Measurements from ENCODE around the gene ADRA1B. TPM values are rescaled to one million over a fixed set of nuclear protein-coding genes. Genes with fewer than 3 reads are reported as not detected.

Gene ADRA1B
- polyA plus RNA-seq, 3 donors, result not detected

- Mint-ChIP-seq H3K36me3 (peaks cover 0 to 6% of the 10 kb centered on the region in 2 donors), H3K4me3 (peak overlapping the region; percentile 59 to 90), H3K4me1 (peaks cover 9% of the 10 kb centered on the region), H3K27ac (peak overlapping the region in 1 of 7 donors; percentile 77), H3K9me3 (peaks cover 0 to 12% (median 7%) of the 10 kb centered on the region in 7 donors), H3K27me3 (ENCODE audit: low read depth in 3 of 3) (peaks cover 56 to 68% (median 59%) of the 10 kb centered on the region in 3 donors)
- Histone ChIP-seq H3K9me3 (replicated peaks in 1 of 2; ENCODE audit: control insufficient read depth in 1 of 2, insufficient read depth in 1 of 2, low read length in 2 of 2) (peaks cover 0 to 14% of the 10 kb centered on the region in 2 donors), H2AFZ (ENCODE audit: insufficient read depth, low read depth, low read length, poor library complexity, severe bottlenecking) (no peak overlapping the region), H3K4me1 (ENCODE audit: control insufficient read depth in 1 of 2, insufficient read depth in 2 of 2, low read length in 2 of 2) (peaks cover 5% of the 10 kb centered on the region in 2 donors), H3K4me3 (replicated peaks in 1 of 3; ENCODE audit: low read depth in 2 of 3, low read length in 3 of 3) (no peak overlapping the region), H3K9ac (ENCODE audit: insufficient read depth, low read length, poor library complexity, severe bottlenecking) (no peak overlapping the region), H3K4me2 (replicated peaks; ENCODE audit: extremely low read depth, low read length, poor library complexity, severe bottlenecking) (peak overlapping the region; percentile 24), H3K36me3 (replicated peaks in 1 of 2; ENCODE audit: control insufficient read depth in 1 of 2, insufficient read depth in 2 of 2, low read length in 2 of 2) (no peaks in the 10 kb centered on the region), H3K27me3 (ENCODE audit: control insufficient read depth in 2 of 2, insufficient read depth in 2 of 2, low read length in 2 of 2) (peaks cover 57 to 69% of the 10 kb centered on the region in 2 donors), H3K27ac (ENCODE audit: low read depth in 1 of 2, low read length in 2 of 2) (no peak overlapping the region), H4K20me1 (ENCODE audit: insufficient read depth, low read length) (no peaks in the 10 kb centered on the region), H3K79me2 (ENCODE audit: insufficient read depth, low read length) (no peaks in the 10 kb centered on the region)
- no peak for TF ChIP-seq CTCF (IDR thresholded peaks at IDR 0.05)
- DNase-seq, result peak in 1 of 3 donors; percentile 28
- WGBS (ENCODE audit: insufficient coverage), result 17% methylated on average over 43 of the region's 50 CpGs
- intact Hi-C loops (cut with micrococcal nuclease), result no loop called here
These were observed 56.5 kb downstream of the ADRA1B start for GRCh38 chr5:159972538-159973362.

- no peak overlapping the region for H3K27ac Mint-ChIP-seq
- Histone ChIP-seq H3K27me3 (ENCODE audit: control insufficient read depth in 2 of 2, insufficient read depth in 2 of 2, low read length in 2 of 2) (peaks cover 43 to 61% of the 10 kb centered on the region in 2 donors), H2AFZ (ENCODE audit: insufficient read depth, low read depth, low read length, poor library complexity, severe bottlenecking) (no peak overlapping the region), H3K4me3 (replicated peaks in 1 of 3; ENCODE audit: low read depth in 2 of 3, low read length in 3 of 3) (no peak overlapping the region), H3K27ac (ENCODE audit: low read depth in 1 of 2, low read length in 2 of 2) (no peak overlapping the region), H3K9me3 (replicated peaks in 1 of 2; ENCODE audit: control insufficient read depth in 1 of 2, insufficient read depth in 1 of 2, low read length in 2 of 2) (peaks cover 0 to 14% of the 10 kb centered on the region in 2 donors), H4K20me1 (ENCODE audit: insufficient read depth, low read length) (no peaks in the 10 kb centered on the region), H3K9ac (ENCODE audit: insufficient read depth, low read length, poor library complexity, severe bottlenecking) (no peak overlapping the region), H3K36me3 (replicated peaks in 1 of 2; ENCODE audit: control insufficient read depth in 1 of 2, insufficient read depth in 2 of 2, low read length in 2 of 2) (no peaks in the 10 kb centered on the region), H3K4me1 (ENCODE audit: control insufficient read depth in 1 of 2, insufficient read depth in 2 of 2, low read length in 2 of 2) (peaks cover 5% of the 10 kb centered on the region in 2 donors), H3K79me2 (ENCODE audit: insufficient read depth, low read length) (no peaks in the 10 kb centered on the region), H3K4me2 (replicated peaks; ENCODE audit: extremely low read depth, low read length, poor library complexity, severe bottlenecking) (no peak overlapping the region)
- DNase-seq, result no peak
- H3K4me1 Mint-ChIP-seq, result peaks cover 9% of the 10 kb centered on the region
- H3K9me3 Mint-ChIP-seq, result peaks cover 0 to 12% (median 8%) of the 10 kb centered on the region in 7 donors
- TF ChIP-seq CTCF (IDR thresholded peaks at IDR 0.05), result no peak
- peaks cover 47 to 60% (median 53%) of the 10 kb centered on the region in 3 donors for H3K27me3 Mint-ChIP-seq (ENCODE audit: low read depth in 3 of 3)
- intact Hi-C loops (cut with micrococcal nuclease), result no loop called here
- WGBS (ENCODE audit: insufficient coverage), result 95% methylated on average over 2 of the region's 2 CpGs
- no peak overlapping the region for H3K4me3 Mint-ChIP-seq
- H3K36me3 Mint-ChIP-seq, result peaks cover 0 to 6% of the 10 kb centered on the region in 2 donors
These were observed 59.3 kb downstream of the ADRA1B start for GRCh38 chr5:159975462-159976019.
